ENCODE results near the gene PRPF38B. TPM values are rescaled to one million over a fixed set of nuclear protein-coding genes. Genes with fewer than 3 reads are reported as not detected.
"Not testable (repeated sequence)": the region's sequence is repeated elsewhere in the genome, so short reads cannot be mapped to it uniquely, and the experiment has no call there.

The PRPF38B gene
- polyA plus RNA-seq, 4 donors, result 22.7 to 68.5 (median 26.6) TPM

GRCh38 chr1:108653431-108654105 is 38.5 kb upstream of the PRPF38B start:
- no peak overlapping the region for H3K27ac ChIP-seq (ENCODE audit: low read depth in 1 of 3, low read length in 2 of 3)
- H3K4me3 ChIP-seq (ENCODE audit: low read depth in 1 of 3, low read length in 3 of 3), result no peak overlapping the region
- no peak for FAIRE-seq
- H3K4me1 ChIP-seq (ENCODE audit: control insufficient read depth in 3 of 3, insufficient read depth in 2 of 3, low read depth in 1 of 3, low read length in 2 of 3), result no peaks in the 10 kb centered on the region
- no peaks in the 10 kb centered on the region for H3K9me3 ChIP-seq (ENCODE audit: control insufficient read depth in 2 of 2, insufficient read depth in 1 of 2, low read depth in 1 of 2, low read length in 1 of 2)
- 67 to 74% (median 72%) methylated on average over 2 of the region's 2 CpGs for WGBS, 3 donors
- H3K36me3 ChIP-seq (ENCODE audit: control insufficient read depth in 3 of 3, insufficient read depth in 2 of 3, low read depth in 1 of 3, low read length in 3 of 3), result peaks cover 0 to 8% (median 0%) of the 10 kb centered on the region in 3 donors
- no peaks in the 10 kb centered on the region for H3K27me3 ChIP-seq (ENCODE audit: control insufficient read depth in 3 of 3, insufficient read depth in 3 of 3, low read length in 3 of 3)
- no peak for DNase-seq

- FAIRE-seq (no peak), DNase-seq (no peak)
- no peaks in the 10 kb centered on the region for H3K36me3 ChIP-seq (ENCODE audit: control insufficient read depth in 3 of 3, insufficient read depth in 2 of 3, low read depth in 1 of 3, low read length in 3 of 3)
- no peak overlapping the region for H3K4me3 ChIP-seq (ENCODE audit: low read depth in 1 of 3, low read length in 3 of 3)
- H3K27me3 ChIP-seq (ENCODE audit: control insufficient read depth in 3 of 3, insufficient read depth in 3 of 3, low read length in 3 of 3), result no peaks in the 10 kb centered on the region
- WGBS, 3 donors, result 91 to 92% (median 91%) methylated on average over 5 of the region's 5 CpGs
- H3K27ac ChIP-seq (ENCODE audit: low read depth in 1 of 3, low read length in 2 of 3), result no peak overlapping the region
- H3K9me3 ChIP-seq (ENCODE audit: control insufficient read depth in 2 of 2, insufficient read depth in 1 of 2, low read depth in 1 of 2, low read length in 1 of 2), result no peaks in the 10 kb centered on the region
- peaks cover 0 to 6% (median 5%) of the 10 kb centered on the region in 3 donors for H3K4me1 ChIP-seq (ENCODE audit: control insufficient read depth in 3 of 3, insufficient read depth in 2 of 3, low read depth in 1 of 3, low read length in 2 of 3)
Observed at GRCh38 chr1:108657356-108658080, 34.6 kb upstream of the PRPF38B start.

DNA sequence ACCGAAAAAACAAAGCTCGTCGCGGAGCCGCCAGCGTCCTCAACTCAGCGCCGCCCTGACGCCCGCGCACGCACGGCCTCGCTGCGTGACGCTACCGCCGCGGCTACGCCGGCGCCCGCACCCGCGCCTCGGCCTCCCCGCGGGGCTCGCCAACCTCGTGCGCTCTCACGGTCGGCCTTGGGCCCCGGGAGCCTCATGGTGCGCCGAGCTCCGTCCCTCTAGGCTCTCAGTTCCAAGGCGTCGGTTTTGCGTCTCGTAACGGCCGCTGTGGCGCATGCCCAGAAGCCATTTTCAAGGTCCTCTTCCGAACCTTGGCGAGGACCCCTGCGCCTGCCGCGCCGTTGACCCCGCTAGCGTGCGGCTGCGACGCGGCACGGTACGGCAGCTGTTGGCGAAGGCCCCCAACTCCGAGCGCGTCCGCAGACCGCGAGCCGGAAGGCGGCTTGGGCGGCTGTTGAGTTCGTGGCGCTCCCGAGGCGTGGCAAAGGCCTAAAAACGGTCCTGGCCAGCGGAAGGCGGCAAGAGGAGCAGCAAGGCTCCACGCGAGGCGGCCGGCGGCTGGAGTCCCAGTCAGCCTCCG is 31.0 kb upstream of the PRPF38B start, which contains the start of gene HENMT1:
Gene HENMT1, minus strand, starts transcription at position 64 of the 580 bp plus-strand sequence. CDS start 1,209 bp downstream, outside the sequence.
- FAIRE-seq (no peak), DNase-seq (peak; percentile 52 to 95)
- Histone ChIP-seq H3K4me3 (ENCODE audit: low read depth in 1 of 3, low read length in 3 of 3) (peak within 1 kb of the TSS; percentile 58 to 62 (median 61)), H3K27ac (ENCODE audit: low read depth in 1 of 3, low read length in 2 of 3) (peak within 1 kb of the TSS; percentile 74 to 99 (median 99)), H3K9me3 (ENCODE audit: control insufficient read depth in 2 of 2, insufficient read depth in 1 of 2, low read depth in 1 of 2, low read length in 1 of 2) (no peaks in the 10 kb centered on the region), H3K27me3 (ENCODE audit: control insufficient read depth in 3 of 3, insufficient read depth in 3 of 3, low read length in 3 of 3) (no peaks in the 10 kb centered on the region), H3K4me1 (ENCODE audit: control insufficient read depth in 3 of 3, insufficient read depth in 2 of 3, low read depth in 1 of 3, low read length in 2 of 3) (peaks cover 0 to 6% (median 5%) of the 10 kb centered on the region in 3 donors), H3K36me3 (ENCODE audit: control insufficient read depth in 3 of 3, insufficient read depth in 2 of 3, low read depth in 1 of 3, low read length in 3 of 3) (no peaks in the 10 kb centered on the region)
- 0 to 1% (median 1%) methylated on average over 72 to 81 of the region's 81 CpGs for WGBS, 3 donors

DNA sequence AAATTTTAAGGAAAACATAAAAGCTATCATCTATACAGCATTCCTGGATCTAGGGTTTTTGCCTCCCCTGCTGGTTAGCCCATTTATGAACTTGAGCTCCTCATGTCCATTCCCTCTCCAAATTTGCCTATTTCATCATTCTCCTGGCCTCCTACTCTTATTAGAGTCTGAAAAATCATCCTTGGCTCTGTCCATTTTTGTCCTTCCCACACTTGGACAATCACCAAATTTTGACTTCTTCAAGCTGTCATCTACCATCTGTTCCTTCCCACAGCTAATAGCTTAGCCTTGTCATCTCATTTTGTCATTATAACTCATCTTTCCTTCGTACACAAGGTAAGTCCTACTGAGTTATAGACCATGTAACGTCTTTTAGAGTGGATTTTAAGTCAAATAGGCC is 29.0 kb upstream of the PRPF38B start:
- 78 to 85% (median 80%) methylated on average over 2 of the region's 2 CpGs for WGBS, 3 donors
- H3K4me3 ChIP-seq (ENCODE audit: low read depth in 1 of 3, low read length in 3 of 3), result no peak overlapping the region
- DNase-seq, result no peak

GRCh38 chr1:108664481-108664880 is 27.6 kb upstream of the PRPF38B start:
- Histone ChIP-seq H3K4me3 (ENCODE audit: low read depth in 1 of 3, low read length in 3 of 3) (no peak overlapping the region), H3K9me3 (ENCODE audit: control insufficient read depth in 2 of 2, insufficient read depth in 1 of 2, low read depth in 1 of 2, low read length in 1 of 2) (no peaks in the 10 kb centered on the region), H3K4me1 (ENCODE audit: control insufficient read depth in 3 of 3, insufficient read depth in 2 of 3, low read depth in 1 of 3, low read length in 2 of 3) (peaks cover 0 to 6% (median 5%) of the 10 kb centered on the region in 3 donors), H3K27ac (ENCODE audit: low read depth in 1 of 3, low read length in 2 of 3) (no peak overlapping the region), H3K36me3 (ENCODE audit: control insufficient read depth in 3 of 3, insufficient read depth in 2 of 3, low read depth in 1 of 3, low read length in 3 of 3) (no peaks in the 10 kb centered on the region), H3K27me3 (ENCODE audit: control insufficient read depth in 3 of 3, insufficient read depth in 3 of 3, low read length in 3 of 3) (no peaks in the 10 kb centered on the region)
- no peak for FAIRE-seq
- WGBS, 3 donors, result 82 to 97% (median 92%) methylated on average over 6 of the region's 6 CpGs
- DNase-seq, result no peak

More for the DNA sequence above, 29.0 kb upstream of the PRPF38B start:
- Histone ChIP-seq H3K9me3 (ENCODE audit: control insufficient read depth in 2 of 2, insufficient read depth in 1 of 2, low read depth in 1 of 2, low read length in 1 of 2) (no peaks in the 10 kb centered on the region), H3K4me1 (ENCODE audit: control insufficient read depth in 3 of 3, insufficient read depth in 2 of 3, low read depth in 1 of 3, low read length in 2 of 3) (peaks cover 0 to 6% (median 5%) of the 10 kb centered on the region in 3 donors), H3K27me3 (ENCODE audit: control insufficient read depth in 3 of 3, insufficient read depth in 3 of 3, low read length in 3 of 3) (no peaks in the 10 kb centered on the region), H3K36me3 (ENCODE audit: control insufficient read depth in 3 of 3, insufficient read depth in 2 of 3, low read depth in 1 of 3, low read length in 3 of 3) (no peaks in the 10 kb centered on the region), H3K27ac (ENCODE audit: low read depth in 1 of 3, low read length in 2 of 3) (no peak overlapping the region)
- FAIRE-seq, result no peak

- Histone ChIP-seq H3K4me1 (ENCODE audit: control insufficient read depth in 3 of 3, insufficient read depth in 2 of 3, low read depth in 1 of 3, low read length in 2 of 3) (peaks cover 0 to 6% (median 5%) of the 10 kb centered on the region in 3 donors), H3K27me3 (ENCODE audit: control insufficient read depth in 3 of 3, insufficient read depth in 3 of 3, low read length in 3 of 3) (no peaks in the 10 kb centered on the region), H3K27ac (ENCODE audit: low read depth in 1 of 3, low read length in 2 of 3) (no peak overlapping the region), H3K9me3 (ENCODE audit: control insufficient read depth in 2 of 2, insufficient read depth in 1 of 2, low read depth in 1 of 2, low read length in 1 of 2) (no peaks in the 10 kb centered on the region), H3K4me3 (ENCODE audit: low read depth in 1 of 3, low read length in 3 of 3) (no peak overlapping the region), H3K36me3 (ENCODE audit: control insufficient read depth in 3 of 3, insufficient read depth in 2 of 3, low read depth in 1 of 3, low read length in 3 of 3) (no peaks in the 10 kb centered on the region)
- no peak for FAIRE-seq
- DNase-seq, result no peak
- WGBS, 3 donors, result 60 to 77% (median 66%) methylated on average over 2 of the region's 2 CpGs
Observed at GRCh38 chr1:108665067-108665466, 27.0 kb upstream of the PRPF38B start.

DNA sequence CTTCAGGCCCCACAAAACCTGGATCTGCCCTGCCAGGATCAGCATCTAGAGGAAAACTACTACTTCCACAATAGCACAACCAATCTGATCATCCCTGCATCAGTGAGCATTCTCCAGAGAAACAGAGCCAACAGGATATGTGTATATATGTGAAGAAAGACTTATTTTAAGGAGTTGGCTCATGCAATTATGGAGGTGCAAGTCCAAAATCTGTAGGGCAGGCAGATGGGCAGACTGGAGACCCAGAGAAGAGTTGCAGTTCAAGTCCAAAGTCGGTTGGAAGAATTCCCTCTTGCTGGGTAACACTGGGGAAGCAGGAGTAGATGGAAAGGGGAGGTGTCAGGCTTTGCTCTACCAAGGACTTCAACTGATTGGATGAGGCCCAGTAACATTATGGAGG is 26.3 kb upstream of the PRPF38B start:
- Histone ChIP-seq H3K36me3 (ENCODE audit: control insufficient read depth in 3 of 3, insufficient read depth in 2 of 3, low read depth in 1 of 3, low read length in 3 of 3) (no peaks in the 10 kb centered on the region), H3K27ac (ENCODE audit: low read depth in 1 of 3, low read length in 2 of 3) (no peak overlapping the region), H3K4me1 (ENCODE audit: control insufficient read depth in 3 of 3, insufficient read depth in 2 of 3, low read depth in 1 of 3, low read length in 2 of 3) (peaks cover 0 to 6% (median 5%) of the 10 kb centered on the region in 3 donors), H3K4me3 (ENCODE audit: low read depth in 1 of 3, low read length in 3 of 3) (no peak overlapping the region), H3K9me3 (ENCODE audit: control insufficient read depth in 2 of 2, insufficient read depth in 1 of 2, low read depth in 1 of 2, low read length in 1 of 2) (no peaks in the 10 kb centered on the region), H3K27me3 (ENCODE audit: control insufficient read depth in 3 of 3, insufficient read depth in 3 of 3, low read length in 3 of 3) (no peaks in the 10 kb centered on the region)
- FAIRE-seq, result no peak
- WGBS, 3 donors, result 66 to 81% (median 74%) methylated on average over 1 of the region's 1 CpG
- DNase-seq, result no peak

GRCh38 chr1:108667422-108667821 is 24.7 kb upstream of the PRPF38B start:
- H3K27ac ChIP-seq (ENCODE audit: low read depth in 1 of 3, low read length in 2 of 3); FAIRE-seq; DNase-seq; H3K9me3 ChIP-seq (ENCODE audit: control insufficient read depth in 2 of 2, insufficient read depth in 1 of 2, low read depth in 1 of 2, low read length in 1 of 2); H3K36me3 ChIP-seq (ENCODE audit: control insufficient read depth in 3 of 3, insufficient read depth in 2 of 3, low read depth in 1 of 3, low read length in 3 of 3); H3K4me1 ChIP-seq (ENCODE audit: control insufficient read depth in 3 of 3, insufficient read depth in 2 of 3, low read depth in 1 of 3, low read length in 2 of 3); H3K4me3 ChIP-seq (ENCODE audit: low read depth in 1 of 3, low read length in 3 of 3); H3K27me3 ChIP-seq (ENCODE audit: control insufficient read depth in 3 of 3, insufficient read depth in 3 of 3, low read length in 3 of 3): not testable (repeated sequence)
- WGBS, 3 donors, result 98 to 100% (median 98%) methylated on average over 4 to 28 of the region's 28 CpGs
